ENCODE data around the gene PRKN. TPM values are rescaled to one million over a fixed set of nuclear protein-coding genes. Genes with fewer than 3 reads are reported as not detected.
A peak's percentile ranks its signal among the peaks of the same experiment; 100 is the strongest.

PRKN gene
- total and polyA plus RNA-seq, 9 of the 15 experiments (the other 6 are each of a cell fraction or from before 2014, with no cell fraction given), result 0.03 to 0.96 (median 0.15) TPM; not detected in 2

- no peak for FAIRE-seq
- 0% methylated on average over 4 of the region's 4 CpGs for WGBS (ENCODE audit: insufficient coverage, low coverage, missing lambda C conversion rate)
These were observed 1248.2 kb downstream of the PRKN start for GRCh38 chr6:161479376-161479775.

GRCh38 chr6:161477876-161478425, 1249.6 kb downstream of the PRKN start:
- Histone ChIP-seq H3K27ac (ENCODE audit: extremely low read depth, low read depth, low read length) (no peak overlapping the region), H3K4me3 (no peak overlapping the region), H3K4me1 (replicated peaks in 1 of 2; ENCODE audit: control insufficient read depth in 2 of 2, insufficient read depth in 2 of 2, low read length in 2 of 2) (no peaks in the 10 kb centered on the region), H3K9ac (ENCODE audit: insufficient read depth in 1 of 2, low read depth in 2 of 2, low read length in 2 of 2) (no peak overlapping the region), H2AFZ (ENCODE audit: low read depth, low read length) (no peak overlapping the region), H3K4me2 (ENCODE audit: insufficient read depth, low read length) (no peak overlapping the region), H3K36me3 (ENCODE audit: control insufficient read depth, insufficient read depth, low read length) (no peaks in the 10 kb centered on the region), H3K79me2 (ENCODE audit: control insufficient read depth, insufficient read depth, low read length) (no peaks in the 10 kb centered on the region), H3K27me3 (ENCODE audit: control insufficient read depth in 2 of 2, insufficient read depth in 2 of 2, low read length in 2 of 2) (peaks cover 21 to 32% of the 10 kb centered on the region in 2 experiments), H3K9me3 (replicated peaks; ENCODE audit: control insufficient read depth, insufficient read depth, low read depth, low read length) (no peaks in the 10 kb centered on the region), H3K9me1 (ENCODE audit: control insufficient read depth, insufficient read depth, low read length) (no peaks in the 10 kb centered on the region), H4K20me1 (replicated peaks; ENCODE audit: control insufficient read depth, insufficient read depth, low read length) (no peaks in the 10 kb centered on the region)
- 1% methylated on average over 7 of the region's 7 CpGs for WGBS (ENCODE audit: insufficient coverage, low coverage, missing lambda C conversion rate)
- FAIRE-seq, result no peak
- BruUV-seq (replicated peaks), result no TSS peak
- in situ Hi-C loops (cut with MboI) (no loop called here), intact Hi-C loops (cut with micrococcal nuclease) (no loop called here)
- TF ChIP-seq ARID2 (IDR thresholded peaks at IDR 0.05), result no peak
- no peak for TF ChIP-seq HDAC8 (tag; IDR thresholded peaks at IDR 0.05)
- TF ChIP-seq NR2C2 (CRISPR knock-in tag; IDR thresholded peaks at IDR 0.05), result no peak
- no peak for TF ChIP-seq NR2C2 (tag; IDR thresholded peaks at IDR 0.05)
- TF ChIP-seq MYC (IDR thresholded peaks at IDR 0.05; ENCODE audit: low read depth, low read length), result no peak
- no peak for TF ChIP-seq MYC (CRISPR knock-in tag; IDR thresholded peaks at IDR 0.05; ENCODE audit: borderline replicate concordance, low read depth)
- no peak for TF ChIP-seq CC2D1A (IDR thresholded peaks at IDR 0.05)
- peak; percentile 13 for TF ChIP-seq MEIS2 (IDR thresholded peaks at IDR 0.05; ENCODE audit: partially characterized antibody)
- no peak for TF ChIP-seq SMARCB1 (IDR thresholded peaks at IDR 0.05; ENCODE audit: insufficient read length, low read depth)
- DNase-seq (ENCODE audit: extremely low read depth in 1 of 4, low spot score in 3 of 4), result no peak
- CTCF ChIA-PET (ENCODE audit: low intra/inter-chr PET ratio), result no interaction called here
- POLR2A ChIA-PET, result interaction anchor here (0.8 kb wide), 1 partner anchor 47 kb away, joined by 3 read pairs; no protein-coding TSS in a partner anchor
- ATAC-seq, result no peak

More at GRCh38 chr6:161479376-161479775, 1248.2 kb downstream of the PRKN start:
- no peak overlapping the region for H3K4me2 ChIP-seq (ENCODE audit: insufficient read depth, low read length)
- TF ChIP-seq TSC22D4 (tag; IDR thresholded peaks at IDR 0.05) (no peak), ZZZ3 (IDR thresholded peaks at IDR 0.05) (no peak), SMAD2 (IDR thresholded peaks at IDR 0.05; ENCODE audit: low read depth, low read length) (no peak), EP400 (IDR thresholded peaks at IDR 0.05) (no peak), HDAC8 (tag; IDR thresholded peaks at IDR 0.05) (no peak)
- H3K4me1 ChIP-seq (replicated peaks in 1 of 2; ENCODE audit: control insufficient read depth in 2 of 2, insufficient read depth in 2 of 2, low read length in 2 of 2), result no peaks in the 10 kb centered on the region
- DNase-seq (ENCODE audit: extremely low read depth in 1 of 4, low spot score in 3 of 4) (no peak), ATAC-seq (no peak)
- intact Hi-C loops (cut with micrococcal nuclease), result no loop called here
- no peak overlapping the region for H3K27ac ChIP-seq (ENCODE audit: extremely low read depth, low read depth, low read length)
- no TSS peak for BruUV-seq (replicated peaks)
- H3K36me3 ChIP-seq (ENCODE audit: control insufficient read depth, insufficient read depth, low read length), result no peaks in the 10 kb centered on the region
- no peaks in the 10 kb centered on the region for H3K79me2 ChIP-seq (ENCODE audit: control insufficient read depth, insufficient read depth, low read length)
- POLR2A ChIA-PET, result no interaction called here
- no peak overlapping the region for H3K9ac ChIP-seq (ENCODE audit: insufficient read depth in 1 of 2, low read depth in 2 of 2, low read length in 2 of 2)
- H3K27me3 ChIP-seq (ENCODE audit: control insufficient read depth in 2 of 2, insufficient read depth in 2 of 2, low read length in 2 of 2), result peaks cover 25 to 33% of the 10 kb centered on the region in 2 experiments
- CTCF ChIA-PET (ENCODE audit: low intra/inter-chr PET ratio), result no interaction called here
- no peaks in the 10 kb centered on the region for H4K20me1 ChIP-seq (replicated peaks; ENCODE audit: control insufficient read depth, insufficient read depth, low read length)
- no peaks in the 10 kb centered on the region for H3K9me3 ChIP-seq (replicated peaks; ENCODE audit: control insufficient read depth, insufficient read depth, low read depth, low read length)
- H3K4me3 ChIP-seq, result no peak overlapping the region
- in situ Hi-C loops (cut with MboI), result no loop called here
- no peak overlapping the region for H2AFZ ChIP-seq (ENCODE audit: low read depth, low read length)
- no peaks in the 10 kb centered on the region for H3K9me1 ChIP-seq (ENCODE audit: control insufficient read depth, insufficient read depth, low read length)
